Immature natural killer cell (primary cell): Measurements from ENCODE around the gene PAFAH2. TPM values are rescaled to one million over a fixed set of nuclear protein-coding genes. Genes with fewer than 3 reads are reported as not detected.

ENCODE experiments used
- DNase-seq, 3 donors: peaks; one replicate each; pipeline ENCODE4 v3.0.0; 2022; ENCODE audit warnings: mixed read lengths in 1 of 3
- H3K27ac Mint-ChIP-seq, 6 donors: one replicate each; pipeline ENCODE4 v1.8.0; 2020; ENCODE audit warnings: mixed read lengths in 6 of 6, mild to moderate bottlenecking in 5 of 6, inconsistent platforms in 4 of 6, moderate library complexity in 3 of 6
- H3K27me3 Mint-ChIP-seq, 3 donors: one replicate each; pipeline ENCODE4 v1.8.0; 2020 to 2021; ENCODE audit warnings: low read depth in 3 of 3, mild to moderate bottlenecking in 3 of 3, mixed read lengths in 3 of 3, moderate library complexity in 3 of 3, inconsistent platforms in 1 of 3
- H3K36me3 Mint-ChIP-seq, 3 donors: one replicate each; pipeline ENCODE4 v1.8.0; 2020; ENCODE audit warnings: mixed read lengths in 3 of 3, inconsistent platforms in 2 of 3, mild to moderate bottlenecking in 2 of 3
- H3K4me1 Mint-ChIP-seq, 2 donors: one replicate each; pipeline ENCODE4 v1.8.0; 2020; ENCODE audit warnings: inconsistent platforms in 2 of 2, mild to moderate bottlenecking in 2 of 2, mixed read lengths in 2 of 2, moderate library complexity in 1 of 2
- H3K4me3 Mint-ChIP-seq, 5 donors: one replicate each; pipeline ENCODE4 v1.8.0; 2020; ENCODE audit warnings: mild to moderate bottlenecking in 5 of 5, mixed read lengths in 5 of 5, inconsistent platforms in 3 of 5, moderate library complexity in 3 of 5
- H3K9me3 Mint-ChIP-seq, 6 donors: one replicate each; pipeline ENCODE4 v1.8.0; 2020; ENCODE audit warnings: mild to moderate bottlenecking in 6 of 6, mixed read lengths in 6 of 6, inconsistent platforms in 4 of 6, moderate library complexity in 3 of 6
- polyA plus RNA-seq, 3 donors: library from polyadenylated mRNA; unstranded; fragments of 300-500 nt; fragmentation: Illumina TruSeq; gene quantifications; one replicate each; pipeline ENCODE4 v1.2.3, GENCODE V29; 2021

The PAFAH2 gene
- polyA plus RNA-seq, 3 donors from 2014 or later, result 35.6 to 65.0 (median 37.9) TPM

DNA sequence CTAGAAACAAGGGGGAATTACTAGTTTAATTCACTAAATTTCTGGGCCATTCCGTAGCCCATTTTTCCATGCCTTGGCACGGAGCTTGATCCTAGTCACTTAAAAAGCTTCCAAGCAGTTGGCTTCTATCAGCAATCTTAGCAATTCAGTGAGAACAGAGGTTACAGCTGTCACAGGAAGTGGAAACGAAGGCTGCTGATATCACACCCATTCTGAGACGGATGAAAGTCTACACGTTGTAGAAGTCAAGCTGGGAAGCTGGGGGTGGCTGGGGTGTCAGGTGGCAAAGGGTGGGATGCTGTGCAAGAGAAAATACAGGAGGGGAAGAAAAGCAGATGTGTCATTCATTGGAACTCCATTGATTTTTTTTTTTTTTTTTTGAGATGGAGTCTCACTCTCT, 79.9 kb downstream of the PAFAH2 start:
- no peaks in the 10 kb centered on the region for H3K36me3 Mint-ChIP-seq
- peaks cover 34 to 39% of the 10 kb centered on the region in 2 donors for H3K4me1 Mint-ChIP-seq
- H3K27ac Mint-ChIP-seq, result peak overlapping the region; percentile 22 to 78 (median 59)
- H3K4me3 Mint-ChIP-seq, result peak overlapping the region; percentile 57 to 79 (median 66)
- H3K9me3 Mint-ChIP-seq, result no peaks in the 10 kb centered on the region
- H3K27me3 Mint-ChIP-seq, result peaks cover 3 to 4% (median 4%) of the 10 kb centered on the region in 3 donors
- peak; percentile 39 to 44 (median 40) for DNase-seq

DNA sequence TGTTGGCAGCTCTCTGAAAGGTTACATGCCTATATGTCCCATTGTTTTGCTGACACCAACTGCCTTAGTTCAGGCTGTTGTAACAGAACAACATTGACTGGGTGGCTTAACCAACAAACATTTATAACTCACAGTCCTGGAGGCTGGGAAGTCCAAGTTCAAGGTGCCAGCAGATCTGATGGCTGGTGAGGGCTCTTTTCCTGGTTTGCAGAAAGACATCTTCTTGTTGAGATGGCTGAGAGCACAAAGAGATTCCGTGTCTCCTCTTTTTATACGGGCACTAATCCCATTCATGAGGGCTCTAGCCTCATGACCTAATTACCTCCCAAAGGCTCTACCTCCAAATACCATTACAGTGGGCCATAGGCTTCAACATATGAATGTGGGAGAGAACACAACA, 81.4 kb downstream of the PAFAH2 start:
- Mint-ChIP-seq H3K27ac (peak overlapping the region in 1 of 6 donors; percentile 35), H3K27me3 (peaks cover 0 to 1% (median 1%) of the 10 kb centered on the region in 3 donors), H3K9me3 (no peaks in the 10 kb centered on the region), H3K4me3 (no peak overlapping the region), H3K36me3 (no peaks in the 10 kb centered on the region), H3K4me1 (peaks cover 26 to 28% of the 10 kb centered on the region in 2 donors)
- DNase-seq, result no peak

DNA sequence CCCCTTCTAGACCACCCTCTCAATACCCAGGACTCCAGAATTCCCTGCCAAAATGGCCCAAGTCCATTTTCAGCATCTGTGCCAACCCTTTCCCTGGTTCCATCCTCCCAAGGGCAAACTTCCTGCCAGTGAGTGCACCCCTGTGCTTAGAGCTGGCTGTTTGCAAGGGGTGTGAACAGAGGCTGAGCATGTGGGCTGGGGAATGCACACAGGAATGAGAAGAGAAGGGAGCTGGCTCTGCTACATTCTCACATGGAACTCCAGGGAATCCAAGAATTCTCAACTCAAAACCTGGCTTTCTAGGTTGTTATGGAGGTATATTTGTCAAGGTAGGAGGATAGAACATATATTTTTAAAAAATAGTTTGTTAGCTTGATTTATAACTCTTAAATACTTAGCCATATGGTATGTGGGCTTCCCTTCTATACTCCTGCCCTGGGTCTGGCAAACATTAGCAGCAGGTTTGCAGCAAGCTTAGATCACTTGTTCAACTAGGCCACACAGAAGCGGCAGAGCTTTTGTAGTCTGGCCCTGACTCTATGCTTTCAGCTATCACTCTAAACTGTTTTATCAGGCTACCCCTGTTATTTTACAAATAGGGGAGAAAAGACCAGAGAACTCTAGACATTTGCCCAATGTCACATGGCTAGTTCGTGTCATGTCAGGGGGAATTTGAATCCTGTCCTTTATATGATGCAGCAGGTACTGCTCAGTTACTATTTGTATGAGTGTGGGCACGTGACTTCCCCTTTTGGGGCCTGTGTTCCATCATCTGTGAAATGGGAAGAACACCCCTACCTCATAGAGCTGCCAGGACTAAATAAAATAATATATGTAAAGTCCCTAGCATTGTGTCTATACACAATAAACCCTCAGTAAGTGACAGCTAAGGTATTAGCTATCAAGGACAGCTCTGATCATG, 83.5 kb downstream of the PAFAH2 start:
- no peaks in the 10 kb centered on the region for H3K9me3 Mint-ChIP-seq
- no peaks in the 10 kb centered on the region for H3K36me3 Mint-ChIP-seq
- H3K4me3 Mint-ChIP-seq, result no peak overlapping the region
- H3K27me3 Mint-ChIP-seq, result peaks cover 0 to 1% (median 1%) of the 10 kb centered on the region in 3 donors
- no peak overlapping the region for H3K27ac Mint-ChIP-seq
- H3K4me1 Mint-ChIP-seq, result peaks cover 18 to 19% of the 10 kb centered on the region in 2 donors
- no peak for DNase-seq

DNA sequence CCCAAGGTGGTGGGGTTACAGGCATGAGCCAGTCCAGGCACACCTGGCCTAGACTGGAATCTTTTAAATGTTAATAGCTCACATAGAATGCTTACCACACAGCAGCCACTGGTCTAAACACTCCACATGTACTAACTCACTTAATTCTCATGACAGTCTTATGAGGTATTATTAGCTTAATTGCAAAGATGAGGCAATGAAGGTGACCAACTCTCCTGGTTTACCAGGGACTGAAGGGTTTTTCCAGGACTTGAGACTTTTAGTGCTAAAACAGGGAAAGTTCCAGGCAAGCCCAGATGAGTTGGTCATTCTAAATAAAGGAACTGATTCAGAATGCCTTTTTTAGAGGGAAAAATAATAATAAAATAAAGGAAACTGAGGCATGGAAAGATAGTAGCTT, 84.7 kb downstream of the PAFAH2 start:
- Mint-ChIP-seq H3K27ac (no peak overlapping the region), H3K36me3 (no peaks in the 10 kb centered on the region), H3K27me3 (peaks cover 0 to 1% (median 1%) of the 10 kb centered on the region in 3 donors), H3K4me3 (no peak overlapping the region), H3K9me3 (no peaks in the 10 kb centered on the region), H3K4me1 (peaks cover 13 to 14% of the 10 kb centered on the region in 2 donors)
- DNase-seq, result no peak

DNA sequence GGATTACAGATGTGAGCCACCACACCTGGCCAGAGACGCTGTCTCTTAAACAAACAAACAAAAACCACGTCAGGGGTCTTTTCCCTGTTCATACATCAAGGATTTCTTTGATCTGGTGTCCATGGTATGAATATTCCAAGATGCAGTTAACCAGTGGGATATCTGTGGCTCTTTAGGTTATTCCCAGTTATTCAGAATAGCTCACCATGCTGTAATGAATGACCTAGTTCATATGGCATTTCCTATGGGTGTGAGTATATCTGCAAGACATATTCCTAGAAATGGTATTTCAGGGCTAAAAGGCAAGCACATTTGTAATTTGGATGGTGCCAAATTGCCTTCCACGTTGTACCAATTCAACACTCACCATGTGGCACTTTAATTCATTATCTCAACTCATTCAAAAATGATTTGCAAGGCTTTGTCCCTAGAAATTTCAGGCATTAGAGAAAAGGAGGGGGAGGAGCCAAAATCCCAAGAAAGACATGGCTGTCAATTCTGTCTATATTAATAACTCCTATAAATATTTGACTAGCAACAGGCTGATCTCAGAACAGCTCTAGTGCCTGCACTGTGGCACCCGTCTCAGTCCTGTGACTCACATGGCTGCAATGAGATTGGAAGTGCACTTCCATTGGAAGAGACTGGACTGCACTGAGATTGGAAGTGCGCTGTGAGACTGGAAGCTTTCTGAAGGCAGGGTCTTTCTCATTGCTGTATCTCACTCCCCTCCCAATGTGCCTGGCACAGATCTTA, 85.6 kb downstream of the PAFAH2 start:
- no peaks in the 10 kb centered on the region for H3K36me3 Mint-ChIP-seq
- H3K27ac Mint-ChIP-seq, result no peak overlapping the region
- peaks cover 7 to 11% of the 10 kb centered on the region in 2 donors for H3K4me1 Mint-ChIP-seq
- no peaks in the 10 kb centered on the region for H3K9me3 Mint-ChIP-seq
- DNase-seq, result no peak
- H3K4me3 Mint-ChIP-seq, result no peak overlapping the region
- no peaks in the 10 kb centered on the region for H3K27me3 Mint-ChIP-seq

DNA sequence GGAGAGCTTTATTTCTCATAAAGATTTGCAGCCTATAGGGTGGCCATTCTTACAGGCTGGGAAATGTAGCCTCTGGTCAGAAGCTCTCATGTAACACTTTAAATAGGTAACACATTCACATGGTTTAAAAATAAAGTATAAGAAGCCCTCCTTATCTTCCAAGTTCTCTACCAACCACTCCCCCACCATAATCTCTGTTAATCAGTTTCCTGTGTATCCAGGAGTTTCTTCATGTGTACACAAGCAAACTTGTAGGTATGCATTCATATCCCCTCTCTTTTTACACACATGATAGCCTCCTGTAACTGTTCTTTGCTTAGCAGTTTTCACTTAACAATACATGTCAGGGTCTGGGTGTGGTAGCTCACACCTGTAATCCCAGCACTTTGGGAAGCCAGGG, 86.7 kb downstream of the PAFAH2 start:
- no peaks in the 10 kb centered on the region for H3K36me3 Mint-ChIP-seq
- peaks cover 5 to 10% of the 10 kb centered on the region in 2 donors for H3K4me1 Mint-ChIP-seq
- no peak for DNase-seq
- H3K4me3 Mint-ChIP-seq, result no peak overlapping the region
- peaks cover 0 to 2% (median 1%) of the 10 kb centered on the region in 3 donors for H3K27me3 Mint-ChIP-seq
- H3K27ac Mint-ChIP-seq, result no peak overlapping the region
- no peaks in the 10 kb centered on the region for H3K9me3 Mint-ChIP-seq

Other genes starting within 250 kb of the PAFAH2 start
- 1 to 10 TPM in 1 of 3 donors, under 1 TPM in 2; 0.79 to 1.6 (median 0.90) TPM for gene SELENON, start 197.9 kb downstream of the PAFAH2 start, polyA plus RNA-seq
- 10 to 100 TPM; 36.0 to 66.5 (median 43.5) TPM for gene MTFR1L, start 178.1 kb downstream of the PAFAH2 start, polyA plus RNA-seq
- gene AUNIP, start 138.6 kb downstream of the PAFAH2 start, polyA plus RNA-seq, result under 1 TPM in 2 of 3 donors, not detected in 1; 0.31 to 0.37 TPM
- under 1 TPM in 2 of 3 donors, not detected in 1; 0.32 to 0.35 TPM for gene PAQR7, start 122.4 kb downstream of the PAFAH2 start, polyA plus RNA-seq
- 100 to 1,000 TPM; 135 to 156 (median 138) TPM for gene STMN1, start 91.6 kb downstream of the PAFAH2 start, polyA plus RNA-seq
- gene EXTL1, start 23.7 kb upstream of the PAFAH2 start, polyA plus RNA-seq, result not detected
- not detected for gene SLC30A2, start 48.1 kb upstream of the PAFAH2 start, polyA plus RNA-seq
- under 1 TPM in 1 of 3 donors, not detected in 2; 0.14 TPM for gene TRIM63, start 69.6 kb upstream of the PAFAH2 start, polyA plus RNA-seq
- 1 to 10 TPM in 2 of 3 donors, under 1 TPM in 1; 0.89 to 3.3 (median 2.3) TPM for gene PDIK1L, start 113.8 kb upstream of the PAFAH2 start, polyA plus RNA-seq
- not detected for gene FAM110D, start 161.0 kb upstream of the PAFAH2 start, polyA plus RNA-seq
- gene C1orf232, start 170.9 kb upstream of the PAFAH2 start, polyA plus RNA-seq, result not detected
- 10 to 100 TPM; 11.3 to 31.4 (median 27.1) TPM for gene ZNF593, start 171.8 kb upstream of the PAFAH2 start, polyA plus RNA-seq
- gene ZNF593OS, start 173.8 kb upstream of the PAFAH2 start, polyA plus RNA-seq, result under 1 TPM in 1 of 3 donors, not detected in 2; 0.45 TPM
- not detected for gene CNKSR1, start 179.4 kb upstream of the PAFAH2 start, polyA plus RNA-seq
- gene CATSPER4, start 192.5 kb upstream of the PAFAH2 start, polyA plus RNA-seq, result not detected
- gene CEP85, start 236.1 kb upstream of the PAFAH2 start, polyA plus RNA-seq, result 1 to 10 TPM; 4.0 to 6.9 (median 5.4) TPM